ENCODE measurements around the gene SPSB1. TPM values are rescaled to one million over a fixed set of nuclear protein-coding genes. Genes with fewer than 3 reads are reported as not detected.

SPSB1 gene
- total and polyA plus RNA-seq, 2 experiments from 2014 or later = 2.4 to 6.8 TPM

- H3K27me3 ChIP-seq (ENCODE audit: insufficient read depth) = no peaks in the 10 kb centered on the region
- no peaks in the 10 kb centered on the region for H3K4me1 ChIP-seq (ENCODE audit: insufficient read depth)
- no peaks in the 10 kb centered on the region for H3K36me3 ChIP-seq (ENCODE audit: insufficient read depth)
- no peak overlapping the region for H3K27ac ChIP-seq (ENCODE audit: low read depth)
- no peak overlapping the region for H3K4me2 ChIP-seq
- no peak overlapping the region for H3K4me3 ChIP-seq
- H3K9me2 ChIP-seq (ENCODE audit: insufficient read depth) = no peaks in the 10 kb centered on the region
- no peaks in the 10 kb centered on the region for H3F3A ChIP-seq (replicated peaks; ENCODE audit: low read depth)
- Mint-ChIP-seq H3K9me3 (no peaks in the 10 kb centered on the region), H3K4me1 (peaks cover 14% of the 10 kb centered on the region), H3K36me3 (ENCODE audit: low read depth) (no peaks in the 10 kb centered on the region), H3K27me3 (ENCODE audit: insufficient read depth, low read depth, poor library complexity) (peaks cover 1% of the 10 kb centered on the region), H3K27ac (peak overlapping the region; percentile 24; the same call in 1 of the 2 replicates), H3K4me3 (no peak overlapping the region)
- H2AFZ ChIP-seq = no peak overlapping the region
- H3K79me2 ChIP-seq (replicated peaks; ENCODE audit: insufficient read depth) = no peaks in the 10 kb centered on the region
- TF ChIP-seq CTCF (conservative IDR thresholded peaks at IDR 0.05; ENCODE audit: low read depth in 2 of 2) (no peak), EZH2phosphoT487 (IDR thresholded peaks at IDR 0.05; ENCODE audit: unreplicated experiment) (no peak), EZH2 (IDR thresholded peaks at IDR 0.05; ENCODE audit: low read depth, unreplicated experiment) (no peak), REST (IDR thresholded peaks at IDR 0.05; ENCODE audit: unreplicated experiment) (no peak), CREB1 (CRISPR knock-in tag; IDR thresholded peaks at IDR 0.05; ENCODE audit: low read depth) (no peak), ZNF462 (CRISPR knock-in tag; IDR thresholded peaks at IDR 0.05) (no peak), NANOG (IDR thresholded peaks at IDR 0.05; ENCODE audit: borderline replicate concordance) (no peak), POLR2AphosphoS5 (IDR thresholded peaks at IDR 0.05; ENCODE audit: low read depth) (no peak), ZNF114 (CRISPR knock-in tag; IDR thresholded peaks at IDR 0.05) (no peak), ZNF331 (CRISPR knock-in tag; IDR thresholded peaks at IDR 0.05; ENCODE audit: low read depth) (no peak), JUNB (IDR thresholded peaks at IDR 0.05; ENCODE audit: unreplicated experiment) (no peak)
- ATAC-seq = no peak
- no peak for DNase-seq (ENCODE audit: low spot score)
- no peaks in the 10 kb centered on the region for H4K20me1 ChIP-seq (replicated peaks; ENCODE audit: insufficient read depth)
Observed at GRCh38 chr1:9373619-9374018, 80.9 kb downstream of the SPSB1 start.

Data from GM23338 (cell line).